ENCODE measurements around the gene LTA.
A peak's percentile ranks its signal among the peaks of the same experiment; 100 is the strongest.

Gene LTA

DNA sequence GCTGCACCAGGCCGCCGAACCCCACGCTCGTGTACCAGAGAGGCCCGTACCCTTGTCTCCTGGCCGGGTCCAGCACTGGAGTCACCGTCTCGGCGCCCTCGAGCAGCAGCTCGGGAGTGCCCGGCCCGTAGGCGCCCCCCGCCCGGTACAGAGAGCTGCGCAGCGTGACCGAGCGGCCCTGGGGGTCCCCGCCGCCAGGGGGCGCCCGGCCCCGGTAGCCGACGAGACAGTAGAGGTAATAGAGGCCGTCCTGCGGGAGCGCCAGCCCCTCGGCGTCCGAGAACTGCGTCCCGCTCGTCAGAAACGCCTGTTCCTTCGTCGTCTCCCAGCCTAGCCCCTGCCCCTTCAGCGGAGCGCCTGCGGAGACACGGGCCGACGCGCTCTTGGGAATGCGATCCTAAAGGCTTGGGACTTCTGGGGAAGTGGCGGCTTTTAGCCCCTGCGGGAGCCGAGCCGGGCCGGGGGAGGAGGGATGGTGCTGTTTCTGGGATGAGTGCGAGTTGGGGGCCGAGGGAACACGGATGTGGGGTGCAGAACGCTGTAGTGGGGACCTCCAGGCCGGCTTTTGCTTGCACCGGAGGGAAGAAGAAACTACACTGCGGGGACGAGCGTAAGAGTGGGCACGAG is 8.8 kb downstream of the LTA start:
- Histone ChIP-seq H3K18ac (ENCODE audit: low read depth in 1 of 2, low read length in 2 of 2) (peak overlapping the region; percentile 85 to 95), H3K4me1 (ENCODE audit: control insufficient read depth, insufficient read depth, low read depth, low read length) (peaks cover 22% of the 10 kb centered on the region), H4K91ac (ENCODE audit: low read length) (peak overlapping the region; percentile 81), H3K14ac (ENCODE audit: low read length in 2 of 2) (peak overlapping the region in 1 of 2 experiments; percentile 95), H3K4me3 (ENCODE audit: insufficient read depth in 1 of 2, low read depth in 1 of 2, low read length in 2 of 2) (peak overlapping the region; percentile 78 to 97), H3K23ac (ENCODE audit: low read length in 2 of 2) (peak overlapping the region in 1 of 2 experiments; percentile 87), H2AK5ac (ENCODE audit: low read length, severe bottlenecking) (no peak overlapping the region), H2AFZ (ENCODE audit: low read depth, low read length) (peak overlapping the region; percentile 87), H2BK15ac (ENCODE audit: low read depth, poor library complexity, severe bottlenecking) (peak overlapping the region; percentile 71), H3K4ac (ENCODE audit: low read depth in 1 of 2, low read length in 2 of 2) (peak overlapping the region; percentile 85 to 87), H3K4me2 (ENCODE audit: low read length, poor library complexity, severe bottlenecking) (peak overlapping the region; percentile 64), H2BK5ac (ENCODE audit: low read depth, low read length, poor library complexity, severe bottlenecking) (no peak overlapping the region), H4K8ac (ENCODE audit: low read length) (peak overlapping the region; percentile 97), H3K27ac (ENCODE audit: low read length, poor library complexity, severe bottlenecking) (peak overlapping the region; percentile 41), H3K79me1 (replicated peaks; ENCODE audit: low read length, poor library complexity, severe bottlenecking) (peaks cover 10% of the 10 kb centered on the region), H3K27me3 (ENCODE audit: control insufficient read depth in 1 of 2, insufficient read depth in 1 of 2, low read length in 2 of 2) (peaks cover 0 to 5% of the 10 kb centered on the region in 2 experiments), H2BK120ac (ENCODE audit: low read depth, low read length) (peak overlapping the region; percentile 82), H3K36me3 (ENCODE audit: control insufficient read depth in 1 of 2, insufficient read depth in 2 of 2, low read depth in 1 of 2, low read length in 2 of 2) (no peaks in the 10 kb centered on the region), H3K9ac (ENCODE audit: low read length) (peak overlapping the region; percentile 94), H3K9me3 (ENCODE audit: control insufficient read depth, low read length) (no peaks in the 10 kb centered on the region), H2BK12ac (ENCODE audit: low read length in 2 of 2) (peak overlapping the region; percentile 54 to 77)
- WGBS, result under 1% methylated on average over 60 of the region's 62 CpGs
- peak; percentile 85 for DNase-seq

DNA sequence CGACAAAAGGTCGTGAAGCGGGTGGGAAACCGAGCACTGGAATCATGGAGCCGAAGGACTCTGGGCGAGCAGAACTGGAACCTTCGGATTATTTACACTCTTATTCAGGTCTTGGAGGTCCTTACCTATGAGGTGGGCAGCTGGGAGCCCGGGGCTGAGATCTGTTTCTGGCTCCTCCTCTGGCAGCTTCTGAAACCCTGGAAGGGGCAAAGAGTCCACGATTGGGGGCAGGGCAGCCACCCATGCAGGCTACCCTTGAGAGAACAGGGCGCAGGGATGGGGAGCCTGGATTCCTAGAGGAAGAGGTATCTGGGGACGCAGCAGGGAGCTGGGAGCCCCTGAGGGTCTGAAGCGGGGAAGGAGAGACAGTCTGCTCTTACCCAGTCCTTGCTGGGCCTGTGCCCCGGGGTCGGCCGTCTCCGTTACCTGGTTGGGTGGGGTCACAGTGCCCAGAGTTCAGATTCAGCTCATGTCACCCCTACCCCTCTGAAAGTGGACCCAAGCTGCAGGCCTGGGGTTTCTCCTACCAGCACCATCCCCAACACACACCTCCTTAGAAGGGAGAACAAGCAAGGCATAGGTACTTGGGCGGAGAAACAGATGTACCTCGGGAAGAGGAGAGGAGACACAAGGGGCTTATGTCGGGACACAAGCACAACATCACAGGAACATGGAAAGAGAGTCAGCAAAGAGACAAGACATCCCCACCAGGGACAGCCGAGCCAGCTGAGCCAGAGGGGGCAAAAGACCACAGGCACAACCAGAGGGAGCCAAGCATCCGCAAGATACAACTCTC is 9.5 kb downstream of the LTA start:
- peak overlapping the region; percentile 87 for H2AFZ ChIP-seq (ENCODE audit: low read depth, low read length)
- no peak overlapping the region for H2BK120ac ChIP-seq (ENCODE audit: low read depth, low read length)
- H2BK15ac ChIP-seq (ENCODE audit: low read depth, poor library complexity, severe bottlenecking), result no peak overlapping the region
- H3K9ac ChIP-seq (ENCODE audit: low read length), result peak overlapping the region; percentile 94
- peaks cover 23% of the 10 kb centered on the region for H3K4me1 ChIP-seq (ENCODE audit: control insufficient read depth, insufficient read depth, low read depth, low read length)
- peak overlapping the region; percentile 97 for H4K8ac ChIP-seq (ENCODE audit: low read length)
- DNase-seq, result no peak
- H3K27me3 ChIP-seq (ENCODE audit: control insufficient read depth in 1 of 2, insufficient read depth in 1 of 2, low read length in 2 of 2), result peaks cover 0 to 8% of the 10 kb centered on the region in 2 experiments
- WGBS, result 34% methylated on average over 21 of the region's 21 CpGs
- peak overlapping the region; percentile 64 for H3K4me2 ChIP-seq (ENCODE audit: low read length, poor library complexity, severe bottlenecking)
- H3K4me3 ChIP-seq (ENCODE audit: insufficient read depth in 1 of 2, low read depth in 1 of 2, low read length in 2 of 2), result peak overlapping the region; percentile 78 to 97
- peak overlapping the region; percentile 85 to 87 for H3K4ac ChIP-seq (ENCODE audit: low read depth in 1 of 2, low read length in 2 of 2)
- peak overlapping the region in 1 of 2 experiments; percentile 87 for H3K23ac ChIP-seq (ENCODE audit: low read length in 2 of 2)
- peak overlapping the region in 1 of 2 experiments; percentile 95 for H3K14ac ChIP-seq (ENCODE audit: low read length in 2 of 2)
- H4K91ac ChIP-seq (ENCODE audit: low read length), result no peak overlapping the region
- no peak overlapping the region for H3K27ac ChIP-seq (ENCODE audit: low read length, poor library complexity, severe bottlenecking)
- H2BK5ac ChIP-seq (ENCODE audit: low read depth, low read length, poor library complexity, severe bottlenecking), result no peak overlapping the region
- no peaks in the 10 kb centered on the region for H3K9me3 ChIP-seq (ENCODE audit: control insufficient read depth, low read length)
- H3K18ac ChIP-seq (ENCODE audit: low read depth in 1 of 2, low read length in 2 of 2), result peak overlapping the region; percentile 11 to 95
- H3K79me1 ChIP-seq (replicated peaks; ENCODE audit: low read length, poor library complexity, severe bottlenecking), result peaks cover 10% of the 10 kb centered on the region
- H2AK5ac ChIP-seq (ENCODE audit: low read length, severe bottlenecking), result peak overlapping the region; percentile 27
- H2BK12ac ChIP-seq (ENCODE audit: low read length in 2 of 2), result peak overlapping the region in 1 of 2 experiments; percentile 54
- no peaks in the 10 kb centered on the region for H3K36me3 ChIP-seq (ENCODE audit: control insufficient read depth in 1 of 2, insufficient read depth in 2 of 2, low read depth in 1 of 2, low read length in 2 of 2)

DNA sequence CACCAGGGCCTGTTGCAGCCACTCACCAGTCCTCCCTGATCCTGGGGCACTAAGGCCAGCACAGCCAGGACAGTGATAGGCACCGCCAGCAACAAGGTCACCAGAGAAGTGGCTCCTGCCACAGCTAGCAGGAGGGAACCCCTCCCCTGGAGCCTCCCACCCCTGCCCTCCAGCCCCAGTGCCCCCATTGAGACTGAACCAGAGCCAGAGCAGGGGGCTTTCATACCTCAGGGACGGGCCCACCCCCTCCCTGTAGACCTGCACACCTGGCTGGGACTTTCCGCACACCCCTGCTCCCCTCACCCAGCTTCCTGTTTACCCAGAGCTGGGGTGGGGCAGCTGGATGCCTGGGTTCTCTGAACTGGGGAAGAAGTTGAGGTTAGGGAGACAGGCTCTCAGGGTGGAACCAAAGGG is 10.1 kb downstream of the LTA start, which contains the start of gene LTB:
TSS of gene LTB (minus strand) at position 195 of the 414 bp plus-strand sequence. CDS start at position 188, 7 bp downstream.
- peaks cover 24% of the 10 kb centered on the region for H3K4me1 ChIP-seq (ENCODE audit: control insufficient read depth, insufficient read depth, low read depth, low read length)
- H3K4me3 ChIP-seq (ENCODE audit: insufficient read depth in 1 of 2, low read depth in 1 of 2, low read length in 2 of 2), result peak within 1 kb of the TSS; percentile 78 to 97
- H3K14ac ChIP-seq (ENCODE audit: low read length in 2 of 2), result peak within 1 kb of the TSS in 1 of 2 experiments; percentile 95
- no peak within 1 kb of the TSS for H2BK15ac ChIP-seq (ENCODE audit: low read depth, poor library complexity, severe bottlenecking)
- H3K23ac ChIP-seq (ENCODE audit: low read length in 2 of 2), result peak within 1 kb of the TSS in 1 of 2 experiments; percentile 87
- DNase-seq, result no peak
- H3K27me3 ChIP-seq (ENCODE audit: control insufficient read depth in 1 of 2, insufficient read depth in 1 of 2, low read length in 2 of 2), result peaks cover 0 to 8% of the 10 kb centered on the region in 2 experiments
- no peak within 1 kb of the TSS for H3K27ac ChIP-seq (ENCODE audit: low read length, poor library complexity, severe bottlenecking)
- H4K8ac ChIP-seq (ENCODE audit: low read length), result peak within 1 kb of the TSS; percentile 97
- no peak within 1 kb of the TSS for H2BK5ac ChIP-seq (ENCODE audit: low read depth, low read length, poor library complexity, severe bottlenecking)
- peak within 1 kb of the TSS; percentile 94 for H3K9ac ChIP-seq (ENCODE audit: low read length)
- H3K36me3 ChIP-seq (ENCODE audit: control insufficient read depth in 1 of 2, insufficient read depth in 2 of 2, low read depth in 1 of 2, low read length in 2 of 2), result no peaks in the 10 kb centered on the region
- peak within 1 kb of the TSS; percentile 11 to 95 for H3K18ac ChIP-seq (ENCODE audit: low read depth in 1 of 2, low read length in 2 of 2)
- H3K79me1 ChIP-seq (replicated peaks; ENCODE audit: low read length, poor library complexity, severe bottlenecking), result peaks cover 10% of the 10 kb centered on the region
- peak within 1 kb of the TSS; percentile 27 for H2AK5ac ChIP-seq (ENCODE audit: low read length, severe bottlenecking)
- WGBS, result 88% methylated on average over 1 of the region's 3 CpGs
- peak within 1 kb of the TSS in 1 of 2 experiments; percentile 55 for H2BK12ac ChIP-seq (ENCODE audit: low read length in 2 of 2)
- peak within 1 kb of the TSS; percentile 87 for H2AFZ ChIP-seq (ENCODE audit: low read depth, low read length)
- H3K4me2 ChIP-seq (ENCODE audit: low read length, poor library complexity, severe bottlenecking), result peak within 1 kb of the TSS; percentile 64
- H4K91ac ChIP-seq (ENCODE audit: low read length), result no peak within 1 kb of the TSS
- H3K4ac ChIP-seq (ENCODE audit: low read depth in 1 of 2, low read length in 2 of 2), result peak within 1 kb of the TSS; percentile 85 to 87
- no peak within 1 kb of the TSS for H2BK120ac ChIP-seq (ENCODE audit: low read depth, low read length)
- H3K9me3 ChIP-seq (ENCODE audit: control insufficient read depth, low read length), result no peaks in the 10 kb centered on the region

DNA sequence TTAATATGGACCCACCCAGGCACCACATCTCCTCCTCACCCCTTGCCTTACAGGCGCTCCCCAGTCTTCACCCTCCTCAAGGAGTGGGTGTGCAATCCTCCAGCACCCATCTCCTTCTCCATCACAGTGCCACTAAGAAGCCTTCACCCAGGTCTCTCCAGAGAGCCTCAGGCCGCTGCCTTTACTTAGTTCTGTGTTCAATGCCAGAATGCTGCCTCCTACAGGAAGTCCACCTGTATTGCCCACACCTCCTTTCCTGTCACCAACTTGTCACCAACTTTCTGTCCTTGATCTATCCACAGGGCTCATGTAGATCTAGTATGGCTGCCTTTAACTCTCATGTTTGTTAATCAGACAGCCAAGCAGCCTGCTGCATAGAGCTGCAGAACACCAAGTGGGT is 13.4 kb downstream of the LTA start:
- H3K9me3 ChIP-seq (ENCODE audit: control insufficient read depth, low read length), result no peaks in the 10 kb centered on the region
- no peak overlapping the region for H3K4me2 ChIP-seq (ENCODE audit: low read length, poor library complexity, severe bottlenecking)
- no peak overlapping the region for H3K23ac ChIP-seq (ENCODE audit: low read length in 2 of 2)
- peak overlapping the region; percentile 19 for H4K8ac ChIP-seq (ENCODE audit: low read length)
- H4K91ac ChIP-seq (ENCODE audit: low read length), result no peak overlapping the region
- H3K27ac ChIP-seq (ENCODE audit: low read length, poor library complexity, severe bottlenecking), result no peak overlapping the region
- no peaks in the 10 kb centered on the region for H3K36me3 ChIP-seq (ENCODE audit: control insufficient read depth in 1 of 2, insufficient read depth in 2 of 2, low read depth in 1 of 2, low read length in 2 of 2)
- DNase-seq, result no peak
- no peak overlapping the region for H3K4me3 ChIP-seq (ENCODE audit: insufficient read depth in 1 of 2, low read depth in 1 of 2, low read length in 2 of 2)
- H3K79me1 ChIP-seq (replicated peaks; ENCODE audit: low read length, poor library complexity, severe bottlenecking), result peaks cover 10% of the 10 kb centered on the region
- H3K14ac ChIP-seq (ENCODE audit: low read length in 2 of 2), result no peak overlapping the region
- no peak overlapping the region for H2AFZ ChIP-seq (ENCODE audit: low read depth, low read length)
- H3K4ac ChIP-seq (ENCODE audit: low read depth in 1 of 2, low read length in 2 of 2), result no peak overlapping the region
- no peak overlapping the region for H2BK5ac ChIP-seq (ENCODE audit: low read depth, low read length, poor library complexity, severe bottlenecking)
- H2AK5ac ChIP-seq (ENCODE audit: low read length, severe bottlenecking), result no peak overlapping the region
- no peak overlapping the region for H2BK120ac ChIP-seq (ENCODE audit: low read depth, low read length)
- H3K4me1 ChIP-seq (ENCODE audit: control insufficient read depth, insufficient read depth, low read depth, low read length), result peaks cover 18% of the 10 kb centered on the region
- H3K9ac ChIP-seq (ENCODE audit: low read length), result no peak overlapping the region
- H3K27me3 ChIP-seq (ENCODE audit: control insufficient read depth in 1 of 2, insufficient read depth in 1 of 2, low read length in 2 of 2), result peaks cover 0 to 15% of the 10 kb centered on the region in 2 experiments
- no peak overlapping the region for H3K18ac ChIP-seq (ENCODE audit: low read depth in 1 of 2, low read length in 2 of 2)
- H2BK12ac ChIP-seq (ENCODE audit: low read length in 2 of 2), result no peak overlapping the region
- H2BK15ac ChIP-seq (ENCODE audit: low read depth, poor library complexity, severe bottlenecking), result no peak overlapping the region
- 68% methylated on average over 2 of the region's 2 CpGs for WGBS
